PFSK-1 (cell line): Measurements from ENCODE around the gene DAAM1.

Experiments
- POLR2AphosphoS5 ChIP-seq: IDR thresholded peaks from 2 replicates; pipeline ENCODE4 v1.6.1; 2012; ENCODE audit warnings: low read depth, mild to moderate bottlenecking, control low read depth, low read length, moderate library complexity
- REST ChIP-seq, 2 experiments: IDR thresholded peaks; 2 replicates each; pipeline versions ENCODE4 v1.6.1 to v1.8.0; 2011 to 2012; ENCODE audit warnings: low read depth in 2 of 2, low read length in 2 of 2, control low read depth in 1 of 2, inconsistent platforms in 1 of 2, mild to moderate bottlenecking in 1 of 2, moderate library complexity in 1 of 2; ENCODE audit not compliant: insufficient read depth in 1 of 2
- SIN3A ChIP-seq: IDR thresholded peaks from 2 replicates; pipeline ENCODE4 v1.6.1; 2012; ENCODE audit warnings: mild to moderate bottlenecking, low read length, moderate library complexity, borderline replicate concordance; ENCODE audit not compliant: insufficient read depth
- TAF1 ChIP-seq: IDR thresholded peaks from 2 replicates; pipeline ENCODE4 v1.6.1; 2012; ENCODE audit warnings: low read length, control low read depth, borderline replicate concordance; ENCODE audit not compliant: insufficient read depth

GRCh38 chr14:59175404-59175803 is 13.1 kb upstream of the DAAM1 start:
- no peak for TF ChIP-seq POLR2AphosphoS5
- TF ChIP-seq TAF1: no peak
- no peak for TF ChIP-seq REST (IDR thresholded peaks at IDR 0.05; ENCODE audit: insufficient read depth in 1 of 2, low read depth in 2 of 2, low read length in 2 of 2)
- TF ChIP-seq SIN3A: no peak
